GM19025 (cell line): ENCODE data around the gene ORC4.

Experiments used
- ATAC-seq: cut with Tn5 transposase; IDR thresholded peaks from one replicate; pipeline ENCODE4 v1.9.1; 2021; ENCODE audit warnings: mild to moderate bottlenecking, low read depth, moderate library complexity; ENCODE audit not compliant: unreplicated experiment

Gene ORC4

DNA sequence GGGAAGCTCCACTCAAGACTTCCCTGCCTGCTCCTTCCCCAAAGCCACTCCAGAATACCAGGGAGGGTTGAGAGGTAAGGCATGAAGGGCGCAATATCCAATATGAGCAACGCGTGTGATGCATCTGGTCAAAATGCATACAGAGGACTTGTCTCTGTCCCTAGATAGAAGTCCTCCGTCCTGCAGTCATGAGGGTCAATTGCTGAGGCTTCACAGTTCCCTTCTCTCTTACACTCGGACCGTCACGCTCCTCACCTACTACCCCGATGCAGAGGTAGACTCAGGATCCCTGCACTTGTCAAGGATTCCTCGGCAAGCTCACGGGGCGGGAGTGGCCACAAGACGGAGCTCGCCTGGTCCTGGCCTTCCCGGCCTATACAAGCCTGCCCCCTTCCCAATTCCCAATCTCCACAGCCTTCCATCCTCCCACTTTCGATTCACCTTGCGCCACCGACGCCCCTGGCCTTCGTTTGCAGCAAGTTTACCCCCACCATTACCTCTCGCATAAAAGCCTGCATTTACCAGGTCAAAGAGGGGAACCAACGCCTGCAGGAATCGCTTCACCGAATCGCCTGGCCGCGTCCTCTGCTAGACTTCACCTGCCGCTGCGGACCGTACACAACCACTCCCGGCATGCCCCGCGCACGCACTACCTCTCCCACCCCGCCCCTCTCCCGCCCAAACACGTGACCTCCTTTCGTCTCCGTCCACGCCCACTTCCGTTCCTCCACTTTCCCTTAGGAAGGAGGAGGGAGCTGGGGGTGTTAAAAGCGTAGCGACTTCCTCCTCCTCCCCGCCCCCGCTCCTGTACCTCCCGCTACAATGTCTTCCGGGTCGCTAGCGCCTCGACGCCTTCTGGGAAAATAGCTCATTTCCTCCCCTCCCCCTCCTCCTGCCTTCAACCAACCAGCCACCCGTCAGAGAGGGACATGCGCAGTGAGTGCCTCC, at the start of gene ORC4:
Gene ORC4 (minus strand): TSS at position 627 of the 948 bp plus-strand sequence. CDS start 44,779 bp downstream, outside the sequence.
- peak; percentile 76 for ATAC-seq

DNA sequence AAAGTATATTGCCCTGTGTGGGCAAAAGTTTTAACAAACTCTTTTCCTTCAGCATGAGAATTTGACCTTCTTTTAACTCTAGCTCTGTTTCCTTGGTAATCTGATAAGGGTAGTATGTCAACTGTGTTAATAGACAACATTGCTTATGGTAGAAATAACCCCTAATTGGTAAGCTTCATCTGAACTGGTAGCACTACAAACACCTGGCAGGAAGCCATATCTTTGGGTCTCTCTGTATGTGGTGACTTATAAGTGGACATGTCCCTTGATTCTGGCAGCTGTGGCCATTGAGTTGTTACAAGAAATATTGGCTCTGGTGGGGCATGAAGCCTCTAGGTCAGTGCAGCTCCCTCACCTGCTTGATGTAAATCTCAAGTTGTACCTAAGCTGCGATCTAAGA, 47.3 kb upstream of the ORC4 start:
- ATAC-seq = no peak

DNA sequence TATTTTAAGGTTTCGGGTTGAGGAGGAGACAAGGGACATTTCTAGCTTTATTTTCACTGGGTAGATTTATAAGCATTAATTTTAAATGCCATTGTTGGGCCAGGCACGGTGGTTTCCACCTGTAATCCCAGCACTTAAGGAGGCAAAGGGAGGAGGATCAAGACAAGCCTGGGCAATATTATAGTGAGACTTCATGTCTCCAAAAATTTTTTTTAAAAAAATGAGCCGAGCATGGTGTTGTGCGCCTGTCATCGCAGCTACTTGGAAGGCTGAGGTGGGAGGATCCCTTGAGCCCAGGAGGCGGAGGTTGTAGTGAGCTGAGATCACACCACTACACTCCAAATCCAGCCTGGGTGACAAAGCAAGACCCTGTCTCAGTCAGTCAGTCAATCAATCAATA, 45.4 kb upstream of the ORC4 start:
- no peak for ATAC-seq

DNA sequence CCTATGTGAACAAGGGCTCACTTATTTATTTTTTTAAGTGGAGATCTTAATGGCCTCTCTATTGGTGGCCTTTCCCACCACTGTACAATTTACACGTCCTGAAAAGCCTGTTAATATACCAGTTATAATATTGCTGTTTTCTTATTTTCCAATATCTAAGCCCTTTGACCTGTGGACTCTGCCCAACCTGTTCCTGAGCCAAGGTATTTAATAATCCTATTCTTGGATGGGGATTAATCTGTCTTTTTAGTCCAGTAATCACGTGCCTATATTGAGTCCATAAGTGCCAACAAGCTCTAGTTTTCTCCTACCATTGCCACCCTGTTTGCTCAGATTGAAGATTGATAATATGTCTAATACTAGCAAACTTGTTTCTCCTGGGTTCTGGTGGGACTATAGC, 43.1 kb upstream of the ORC4 start:
- ATAC-seq = no peak

DNA sequence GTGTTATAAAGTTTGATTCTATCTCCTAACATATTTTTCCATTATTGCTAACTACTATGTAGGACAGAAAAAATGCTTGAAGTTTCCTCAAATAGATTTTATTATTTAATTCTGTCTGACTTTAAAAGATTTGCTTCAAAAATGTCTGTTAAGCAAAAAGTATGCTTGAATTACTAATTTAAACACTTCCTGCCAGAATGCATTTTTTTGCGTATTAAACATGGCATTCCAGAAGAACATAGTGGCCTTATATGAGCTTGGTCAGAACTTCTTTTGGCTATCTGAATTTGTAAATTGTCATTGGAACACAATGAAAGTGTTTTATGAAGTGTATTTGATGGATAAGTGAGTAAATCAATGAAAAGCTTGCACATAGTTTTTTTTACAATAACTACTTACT, 38.1 kb upstream of the ORC4 start:
- ATAC-seq = no peak

DNA sequence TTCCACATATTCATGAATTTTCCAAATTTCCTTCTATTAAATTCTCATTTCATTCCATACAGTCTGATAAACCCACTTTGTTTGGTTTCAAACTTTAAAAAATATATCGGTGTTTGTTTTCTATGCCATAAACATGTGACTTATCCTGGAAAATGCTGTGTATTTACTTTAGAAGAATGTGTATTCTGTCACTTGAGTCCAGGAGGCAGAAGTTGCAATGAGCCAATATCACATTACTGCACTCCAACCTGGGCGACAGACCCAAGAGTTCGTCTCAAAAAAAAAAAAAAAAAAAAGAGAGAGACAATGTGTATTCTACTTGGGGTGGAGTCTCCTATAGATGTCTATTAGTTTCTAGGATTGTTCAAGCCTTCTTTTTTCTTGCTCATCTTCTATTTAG, 32.1 kb upstream of the ORC4 start:
- no peak for ATAC-seq

DNA sequence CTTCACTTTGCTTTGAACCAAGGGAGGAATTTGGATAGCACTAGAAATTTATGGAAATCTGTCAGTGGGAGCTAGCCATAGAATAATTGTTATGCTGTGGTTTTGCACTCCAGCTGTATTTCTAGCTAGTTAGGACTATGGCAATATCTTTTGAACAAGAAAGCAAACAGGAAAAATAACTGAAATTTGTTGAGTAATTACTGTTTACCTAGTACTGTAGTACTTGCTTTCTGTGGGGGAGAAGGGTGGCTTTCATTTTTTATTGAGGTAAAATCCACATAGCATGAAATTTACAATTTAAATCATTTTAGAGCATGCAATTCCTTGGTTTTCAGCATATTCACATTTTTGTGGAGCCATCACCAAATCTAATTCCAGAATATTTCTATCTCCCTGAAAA, 28.7 kb upstream of the ORC4 start:
- ATAC-seq = no peak

DNA sequence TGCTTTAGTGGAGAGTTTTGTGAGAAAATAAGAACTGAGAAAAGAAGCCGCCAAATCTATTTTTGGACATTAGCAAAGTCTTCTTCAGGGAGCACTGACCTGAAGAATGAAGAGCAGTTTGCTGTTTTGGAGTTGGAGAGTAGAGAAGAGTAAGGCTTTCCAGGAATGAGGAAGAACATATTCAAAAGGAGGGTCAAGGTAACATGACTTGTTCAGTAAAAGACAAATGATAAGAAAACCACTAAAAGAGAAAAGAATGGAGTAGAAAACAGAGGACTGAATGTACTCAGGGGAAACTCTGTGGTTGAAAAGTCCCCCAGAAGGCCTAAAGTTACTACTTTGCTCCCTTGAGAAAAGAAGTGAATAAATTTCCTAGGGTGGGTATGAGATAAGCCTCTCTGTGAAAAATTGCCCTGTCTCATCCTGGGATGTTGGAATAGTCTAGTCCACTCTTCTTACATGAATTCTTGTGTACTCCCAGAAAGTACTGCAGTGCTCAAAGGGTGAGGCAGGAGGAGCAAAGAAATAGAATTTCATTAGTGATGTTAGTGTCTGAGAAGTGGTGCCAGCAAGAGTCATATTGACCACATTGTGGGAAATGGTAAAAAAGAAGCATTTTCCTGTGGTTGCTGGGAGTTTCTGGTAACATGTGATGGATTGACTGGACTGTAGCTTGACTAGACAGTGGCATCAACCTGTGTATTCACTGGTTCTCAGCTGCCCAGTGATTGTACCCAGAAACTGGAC, 28.1 kb upstream of the ORC4 start:
- ATAC-seq = peak; percentile 66

DNA sequence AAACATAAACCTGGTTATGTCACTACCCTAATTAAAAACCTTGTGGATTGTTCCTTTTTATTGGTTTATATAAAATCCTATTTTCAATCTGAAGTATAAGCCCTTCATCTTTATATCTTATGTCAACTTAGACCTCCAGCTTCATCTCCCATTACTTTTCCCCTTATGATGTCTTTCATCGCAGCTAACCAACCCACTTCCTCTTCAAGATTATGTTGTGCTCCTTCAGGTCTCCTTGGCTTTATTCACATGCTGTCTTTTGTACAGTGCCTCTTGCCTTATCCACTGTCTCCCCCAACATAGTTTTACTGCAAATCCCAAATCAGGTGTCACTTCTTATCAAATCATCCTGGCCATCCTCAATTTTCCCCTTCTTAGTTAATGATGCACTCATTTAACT, 26.3 kb upstream of the ORC4 start:
- no peak for ATAC-seq

DNA sequence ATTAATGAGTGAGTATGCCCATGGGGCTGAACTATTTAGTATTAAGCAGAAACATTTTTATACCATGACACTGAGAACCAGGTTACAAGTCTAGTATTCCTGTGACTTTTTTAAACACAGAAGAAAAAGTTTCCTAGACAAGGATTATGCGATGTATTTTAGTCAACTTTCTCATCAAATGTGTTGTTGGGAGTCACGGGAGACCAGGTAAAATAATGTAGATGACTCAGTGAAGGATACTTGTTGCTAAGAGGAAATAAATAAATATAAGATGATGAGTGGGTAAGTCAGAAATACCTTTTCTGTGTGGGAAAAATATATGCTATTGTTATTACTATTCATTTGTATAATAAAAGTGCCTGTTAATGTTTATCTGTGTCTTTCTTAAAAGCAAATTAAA, 23.8 kb upstream of the ORC4 start:
- ATAC-seq = no peak

DNA sequence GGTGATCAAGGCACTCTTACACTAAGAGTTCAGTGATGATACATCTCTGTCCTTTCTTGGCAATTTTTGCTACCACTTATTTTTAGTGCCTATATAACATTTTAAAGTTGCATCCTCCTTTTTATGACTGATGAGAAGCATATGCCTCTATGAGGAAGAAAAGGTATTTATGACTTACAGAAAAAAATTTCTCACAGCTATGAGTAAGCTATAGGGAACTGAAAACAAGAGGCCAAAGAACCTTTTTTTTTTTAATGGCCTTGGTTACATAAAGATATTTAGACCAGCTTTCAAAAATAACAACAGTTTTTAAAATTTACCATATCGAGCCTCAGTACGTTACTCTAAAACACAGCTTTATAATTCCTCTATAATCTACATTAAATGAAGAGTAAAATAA, 21.7 kb upstream of the ORC4 start:
- ATAC-seq = peak; percentile 75

DNA sequence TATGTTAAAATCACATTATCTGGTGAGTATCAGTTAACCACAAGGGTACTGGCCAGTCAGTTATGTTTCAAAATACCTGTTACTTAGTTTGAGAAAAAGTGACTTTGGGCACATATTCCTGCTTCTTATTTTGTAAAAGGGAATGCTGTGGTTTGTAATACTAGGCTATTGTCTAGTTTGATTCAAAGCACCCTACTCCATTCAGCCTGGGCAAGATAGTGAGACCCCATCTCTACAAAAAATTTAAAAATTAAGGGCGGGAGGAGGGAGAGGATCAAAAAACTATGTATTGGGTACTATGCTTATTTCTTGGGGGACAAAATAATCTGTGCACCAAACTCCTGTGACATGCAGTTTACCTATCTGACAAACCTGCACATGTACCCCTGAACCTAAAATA, 19.2 kb upstream of the ORC4 start:
- ATAC-seq = no peak

DNA sequence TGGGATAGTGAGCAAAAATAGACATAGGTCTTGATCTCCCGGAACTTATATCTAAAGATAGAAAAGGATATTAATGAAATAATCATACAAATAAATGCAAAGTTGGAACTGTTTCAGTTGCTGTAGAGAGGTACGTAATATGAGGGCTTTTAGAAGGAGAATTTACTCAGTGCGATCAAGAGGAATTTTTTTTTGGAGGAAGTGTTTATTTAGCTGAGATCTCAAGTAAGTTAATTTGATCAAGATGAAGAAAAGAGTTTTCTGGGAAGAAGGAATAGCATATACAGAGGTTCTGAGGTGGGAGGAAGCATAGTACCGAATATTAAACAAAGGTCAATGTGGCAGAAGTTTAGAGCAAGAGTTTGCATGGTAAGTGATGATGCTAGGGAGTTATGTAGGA, 11.7 kb upstream of the ORC4 start:
- no peak for ATAC-seq

DNA sequence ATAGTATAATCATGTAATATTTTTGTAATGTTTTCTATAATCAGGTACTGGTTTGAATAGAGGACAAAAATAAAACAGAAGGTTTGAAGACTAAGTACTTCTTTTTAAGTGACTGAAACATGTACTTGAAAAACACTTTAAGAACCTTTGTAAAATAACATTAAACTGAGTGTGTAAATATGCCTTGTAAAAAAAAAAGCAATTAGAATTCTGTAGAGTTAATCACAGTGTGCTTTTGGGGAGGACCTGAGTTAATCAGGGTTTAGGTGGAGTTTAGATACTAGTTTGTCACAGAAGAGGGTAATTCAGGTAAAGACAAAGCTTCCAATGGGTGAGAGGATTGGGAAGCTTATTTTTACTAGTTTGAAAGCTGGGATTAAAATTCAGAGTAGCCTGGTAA, 10.6 kb upstream of the ORC4 start:
- ATAC-seq = no peak

DNA sequence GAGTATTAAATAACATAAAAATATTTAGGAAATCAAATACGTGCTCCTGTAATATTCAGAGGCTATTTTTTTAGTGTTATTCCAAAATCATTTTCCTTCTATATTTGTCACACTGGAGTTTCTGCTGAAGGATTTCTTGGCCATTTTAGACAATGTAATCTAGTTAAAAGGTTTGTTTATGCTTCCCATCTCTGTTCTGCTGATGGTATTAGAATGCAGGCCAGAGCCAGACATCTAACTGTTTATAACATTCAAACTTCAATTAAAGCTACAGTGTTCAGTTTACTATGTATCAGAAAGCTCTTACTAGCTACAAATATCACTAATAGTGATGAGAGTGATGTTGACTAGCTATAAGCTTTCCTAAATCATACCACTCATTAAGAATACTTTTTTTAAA, 8.2 kb upstream of the ORC4 start:
- ATAC-seq = no peak

DNA sequence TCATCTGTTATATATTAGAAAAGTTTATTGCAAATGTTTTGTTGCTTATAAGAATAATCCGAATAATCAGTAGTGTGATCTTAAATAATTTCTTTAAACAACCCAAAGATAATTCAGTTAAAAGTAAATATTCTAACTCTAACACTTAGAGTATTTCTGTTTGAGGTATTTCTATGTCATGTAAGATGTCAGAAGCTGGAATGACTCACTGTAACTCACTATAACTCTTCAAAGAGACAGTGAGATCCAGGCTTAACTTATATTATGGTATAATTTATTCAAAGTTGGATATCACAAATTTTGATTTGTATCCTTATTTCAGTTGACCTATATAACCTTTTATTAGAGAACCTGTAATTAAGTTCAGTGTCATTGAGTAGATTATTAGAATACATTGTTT, 7.3 kb upstream of the ORC4 start:
- ATAC-seq = no peak

DNA sequence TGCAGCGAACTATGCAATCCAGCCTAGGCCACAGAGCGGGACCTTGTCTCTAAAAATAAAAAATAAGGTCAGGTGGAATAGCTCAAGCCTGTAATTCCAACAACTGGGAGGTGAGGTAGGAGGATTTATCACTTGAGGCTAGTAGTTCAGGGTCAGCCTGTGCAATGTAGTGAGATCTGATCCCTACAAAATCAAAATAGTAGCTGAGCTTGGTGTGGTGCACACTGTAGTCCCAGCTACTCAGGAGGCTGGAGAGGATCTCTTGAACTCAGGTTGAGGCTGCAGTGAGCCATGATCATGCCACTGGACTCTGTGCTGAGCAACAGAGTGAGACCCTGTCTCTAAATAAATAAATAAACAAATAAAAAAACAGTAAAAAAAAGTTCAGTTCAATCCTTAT, 6.0 kb upstream of the ORC4 start:
- no peak for ATAC-seq

DNA sequence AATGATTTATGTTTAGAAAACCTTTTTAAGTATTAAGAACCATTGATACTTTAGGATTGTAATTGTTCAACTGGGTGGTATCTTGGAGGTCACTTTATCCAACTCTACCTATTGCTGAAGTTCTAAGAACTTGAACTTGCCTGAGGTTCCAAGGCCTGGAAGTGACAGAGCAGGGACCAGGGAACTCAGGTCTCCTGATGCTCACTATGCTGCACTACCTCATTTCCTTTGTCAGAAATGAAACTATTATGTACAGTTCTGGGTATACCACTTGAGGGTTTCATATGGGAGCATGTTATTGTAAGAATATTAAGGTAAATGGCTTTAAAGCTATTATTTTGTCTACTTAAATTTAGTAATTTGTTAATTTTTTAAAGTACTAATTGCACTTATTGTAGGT, 3.3 kb upstream of the ORC4 start:
- peak; percentile 23 for ATAC-seq

DNA sequence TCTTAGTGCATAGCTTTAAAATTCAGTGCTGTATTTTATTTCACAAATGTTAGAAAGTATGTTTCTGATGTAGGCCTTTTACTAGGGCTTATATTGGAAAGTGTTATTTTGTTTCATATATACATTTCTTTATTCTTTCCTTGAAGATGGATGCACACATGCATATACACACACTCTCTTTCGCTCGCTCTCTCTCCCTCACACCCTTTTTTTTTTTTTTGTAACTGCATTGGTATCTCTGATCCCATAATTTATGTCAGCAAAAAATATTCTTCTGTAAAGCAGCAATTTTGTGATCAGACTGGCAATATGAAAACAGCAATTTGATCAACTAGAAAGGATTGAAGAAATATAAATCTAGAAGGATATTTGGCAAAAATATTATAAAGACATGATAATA, 2.3 kb upstream of the ORC4 start:
- ATAC-seq = no peak

DNA sequence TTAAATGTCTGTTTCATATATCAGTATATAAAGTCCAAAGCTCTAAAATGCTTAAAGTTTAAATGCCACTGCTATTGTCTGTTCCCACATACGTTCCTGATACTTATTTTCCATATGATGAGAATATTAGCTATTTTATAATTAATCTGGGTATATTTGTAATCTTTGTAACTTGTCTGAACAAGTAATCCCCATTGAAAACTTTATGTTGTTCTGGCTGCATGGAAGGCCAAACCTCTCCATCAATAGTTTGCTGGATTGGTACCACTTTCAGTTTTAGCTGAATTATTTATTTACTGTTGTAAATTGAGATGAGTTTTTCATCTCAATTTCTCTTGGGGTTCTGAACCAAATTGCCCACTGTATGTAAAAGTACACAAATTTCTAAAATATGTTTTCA, 1.8 kb upstream of the ORC4 start:
- ATAC-seq = no peak

DNA sequence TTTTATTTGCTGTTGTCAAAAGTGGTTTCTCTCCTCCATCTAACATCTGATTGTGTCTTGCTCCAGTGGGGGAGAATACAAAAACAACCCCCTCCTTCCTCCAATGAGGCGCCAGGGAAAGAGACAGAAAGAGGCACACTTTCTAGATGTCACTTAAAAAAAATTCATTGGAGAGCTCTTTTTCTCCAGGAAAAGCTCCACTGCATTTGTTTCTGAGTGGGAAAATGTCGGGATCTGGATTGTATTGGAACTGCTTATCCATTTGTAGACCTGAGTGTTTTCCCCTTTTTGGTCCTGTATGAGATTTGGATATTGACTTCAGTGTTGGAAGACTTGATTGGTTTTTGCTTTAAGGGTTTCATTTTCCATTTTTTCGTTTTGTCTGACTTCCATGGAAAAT, 1.3 kb upstream of the ORC4 start:
- no peak for ATAC-seq
